Measurements from ENCODE around the gene EYS. TPM values are rescaled to one million over a fixed set of nuclear protein-coding genes. Genes with fewer than 3 reads are reported as not detected.

The EYS gene
- not detected for total RNA-seq

DNA sequence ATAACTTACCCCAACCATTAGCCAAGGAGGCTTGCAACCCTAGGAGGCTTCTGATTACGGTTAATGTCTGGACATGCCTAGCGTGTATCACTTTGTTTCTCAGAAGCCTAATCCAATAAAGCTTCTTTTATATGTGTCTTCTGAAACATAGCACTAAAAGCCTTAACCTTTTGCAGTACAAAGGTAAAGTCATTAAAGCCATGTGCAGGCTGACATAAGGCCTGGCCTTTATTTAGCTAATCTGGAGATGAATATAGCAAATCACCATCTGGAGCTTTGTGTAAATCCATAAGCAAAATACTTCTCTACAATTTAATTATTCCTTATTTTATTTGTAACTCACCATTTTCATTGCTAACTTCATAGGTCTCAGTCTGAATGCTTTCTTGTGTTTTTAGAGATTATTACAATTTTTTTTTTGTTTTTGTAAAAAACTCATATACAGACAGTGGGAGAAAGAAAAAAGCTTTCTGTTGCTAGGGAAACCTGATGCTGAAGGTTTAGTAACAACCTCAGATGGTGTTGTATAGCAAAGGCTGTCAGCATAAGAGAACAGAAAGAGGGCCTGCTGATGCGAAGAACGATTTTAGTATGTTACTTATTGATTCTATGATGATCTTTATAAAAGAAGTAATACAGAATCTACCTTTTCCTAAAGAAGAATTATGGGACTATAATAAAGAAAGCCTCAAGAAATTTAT is at the start of gene EYS:
TSS of gene EYS (minus strand) at position 101 of the 701 bp plus-strand sequence. CDS start 211,816 bp downstream, outside the sequence.
- no peak for DNase-seq

DNA sequence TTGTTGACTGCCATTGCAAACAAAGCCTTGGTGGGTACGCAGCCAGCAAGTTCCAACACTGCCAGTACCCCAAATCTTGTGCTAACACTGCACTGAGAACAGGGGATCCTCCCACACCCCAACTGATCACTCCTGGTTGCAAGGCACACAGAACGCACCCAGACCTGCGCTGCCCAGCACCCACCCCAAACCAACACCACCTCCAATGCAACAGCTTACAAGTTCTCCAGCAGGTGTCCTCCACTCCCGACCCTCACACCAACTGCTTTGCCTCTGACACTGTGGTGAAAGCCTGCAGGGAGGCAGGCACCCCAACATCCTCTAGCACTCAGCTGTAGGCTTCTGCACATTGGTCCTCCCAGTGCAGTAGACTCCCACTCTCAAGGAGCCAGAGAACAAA is 39.3 kb upstream of the EYS start:
- no peak for DNase-seq

DNA sequence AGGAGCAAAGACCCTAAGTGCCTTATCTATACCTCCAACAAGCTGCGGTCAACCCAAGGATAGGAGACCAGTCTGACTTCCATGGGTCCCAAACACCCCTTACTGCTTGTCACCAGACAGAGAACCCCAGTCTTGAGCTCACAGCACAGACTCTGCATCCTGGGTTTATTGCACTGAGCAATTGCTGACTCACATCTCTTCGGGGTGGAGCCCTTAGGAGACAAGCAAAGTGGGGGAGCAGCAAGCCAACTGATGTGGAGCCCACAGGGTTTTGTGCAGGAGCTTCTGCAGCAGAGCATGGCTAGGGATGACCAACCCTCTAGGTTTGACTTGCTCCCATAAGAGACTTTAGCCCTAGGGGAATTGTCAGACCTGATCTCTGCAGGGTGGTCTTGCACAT is 38.6 kb upstream of the EYS start:
- DNase-seq: no peak

DNA sequence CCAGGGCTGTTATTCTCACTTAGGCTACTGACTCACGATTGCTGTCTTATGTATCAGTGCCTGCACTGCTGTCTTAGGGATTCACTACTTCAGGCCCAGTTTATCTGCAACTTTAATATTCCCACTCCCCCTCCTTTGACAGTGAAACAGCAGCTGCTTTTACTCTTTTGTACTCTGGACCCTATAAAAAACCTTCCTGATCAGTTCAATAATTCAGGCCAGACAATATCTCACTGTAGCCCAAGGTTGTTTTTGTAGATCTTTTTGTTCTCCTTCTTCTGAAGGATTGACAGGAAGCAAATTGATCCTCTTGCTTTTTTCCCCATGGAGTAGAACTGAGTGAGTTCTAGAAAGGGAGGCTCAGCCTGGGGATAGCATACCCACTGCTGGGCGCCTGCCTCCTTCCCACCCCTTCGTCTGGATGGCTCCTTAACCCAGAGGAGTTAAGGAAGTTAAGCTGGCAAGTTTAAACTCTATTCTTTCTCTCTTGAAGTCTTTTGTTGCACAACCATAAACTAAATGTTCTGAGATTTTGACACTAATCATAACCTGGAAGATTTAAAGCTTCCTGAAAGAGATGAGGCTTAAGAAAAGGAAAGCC is 22.0 kb upstream of the EYS start:
- no peak for DNase-seq

DNA sequence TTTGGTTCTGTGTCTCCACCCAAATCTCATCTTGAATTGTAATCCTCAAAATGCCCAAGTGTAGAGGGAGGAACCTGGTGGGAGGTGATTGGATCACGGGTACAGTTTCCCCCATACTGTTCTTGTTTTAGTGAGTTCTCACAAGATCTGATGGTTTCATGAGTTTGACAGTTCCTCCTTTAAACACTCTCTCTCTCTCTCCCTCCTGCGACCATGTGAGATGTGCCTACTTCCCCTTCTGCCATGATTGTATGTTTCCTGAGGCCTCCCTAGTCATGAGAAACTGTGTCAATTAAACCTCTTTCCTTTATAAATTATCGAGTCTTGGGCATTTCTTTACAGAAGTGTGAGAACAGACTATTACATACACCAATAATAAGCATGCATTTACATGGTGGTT is 12.1 kb upstream of the EYS start:
- DNase-seq: no peak

DNA sequence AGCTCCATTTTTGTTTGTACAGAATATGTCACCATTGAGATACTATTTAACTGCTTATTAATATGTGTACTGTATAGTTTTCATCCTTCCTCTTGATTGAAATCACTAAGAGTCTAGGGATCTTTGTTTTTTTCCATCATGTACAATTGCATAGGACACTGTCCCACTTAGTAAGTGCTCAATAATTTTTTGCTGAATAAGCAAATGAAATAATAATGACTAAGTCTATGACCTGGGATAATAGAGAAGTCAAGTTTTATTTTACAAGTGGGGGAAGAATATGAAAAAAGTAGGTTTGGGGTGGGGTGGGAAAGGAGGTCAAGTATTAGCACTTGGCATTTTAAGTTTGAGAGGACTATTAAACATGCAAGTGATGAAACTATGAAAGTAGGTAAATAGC is 4.5 kb upstream of the EYS start:
- DNase-seq: no peak

DNA sequence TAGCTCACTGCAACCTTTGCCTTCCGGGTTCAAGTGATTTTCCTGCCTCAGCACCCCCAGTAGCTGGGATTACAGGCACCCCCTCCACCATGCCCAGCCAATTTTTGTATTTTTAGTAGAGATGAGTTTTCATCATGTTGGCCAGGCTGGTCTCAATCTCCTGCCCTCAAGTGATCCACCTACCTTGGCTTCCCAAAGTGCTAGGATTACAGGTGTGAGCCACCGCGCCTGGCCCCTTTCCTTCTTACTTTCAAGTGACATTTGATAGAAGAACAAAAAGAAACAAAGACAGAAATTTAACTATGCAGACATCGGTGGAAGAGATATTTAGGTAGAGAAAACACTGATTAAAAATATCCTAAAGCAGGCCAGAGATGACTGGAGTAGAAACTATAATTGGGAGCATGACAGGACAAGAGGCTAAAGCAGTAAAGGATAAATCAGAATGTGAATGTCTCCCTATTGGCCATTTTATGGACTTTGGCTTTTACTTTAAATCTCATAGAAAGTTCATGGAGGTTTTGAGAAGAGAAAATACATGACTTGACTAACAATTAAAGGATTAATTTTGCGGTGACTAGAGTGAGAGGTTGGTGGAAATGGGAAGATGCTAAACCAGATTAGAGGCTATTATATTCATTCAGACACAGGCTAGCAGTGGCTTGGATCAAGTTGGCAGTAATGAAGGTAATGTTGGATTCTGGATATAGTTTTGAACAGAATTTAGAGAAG is 2.2 kb upstream of the EYS start:
- no peak for DNase-seq

DNA sequence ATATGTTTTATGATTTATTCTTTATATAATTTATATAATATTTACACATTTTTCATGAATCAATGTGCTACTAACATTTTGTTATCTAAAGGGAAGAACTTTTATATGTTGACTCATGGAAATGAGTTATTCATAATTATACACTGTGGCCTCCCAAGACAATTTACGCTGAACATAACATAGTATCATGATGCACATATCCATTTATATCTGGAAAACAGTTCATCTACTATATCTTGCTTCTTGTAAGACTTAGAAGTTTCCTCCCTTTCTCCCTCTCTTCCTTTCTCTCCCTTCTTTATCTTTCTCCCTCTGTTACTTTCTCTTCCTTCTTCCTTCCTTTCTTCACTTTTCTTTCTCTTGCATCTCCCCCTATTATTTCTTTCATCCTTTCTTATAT is 1.1 kb upstream of the EYS start:
- DNase-seq: no peak

DNA sequence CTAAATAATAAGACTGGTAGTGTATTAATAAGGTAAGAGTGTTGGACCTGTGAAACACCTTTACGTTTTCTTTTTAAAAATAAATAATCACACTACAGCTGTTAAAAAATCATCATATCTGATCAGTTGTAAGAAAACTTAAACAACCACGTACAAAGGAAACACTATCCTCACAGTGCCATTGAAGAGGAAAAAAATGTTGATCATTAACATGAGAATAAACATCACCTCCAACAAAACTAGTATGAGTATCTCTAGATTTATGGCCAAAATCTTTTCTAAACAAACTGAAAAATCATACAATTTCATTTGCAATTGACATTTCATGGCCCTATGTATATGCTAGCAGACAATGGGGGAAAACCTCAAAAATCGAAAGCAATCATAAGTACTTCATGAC is 590 bp downstream of the EYS start:
- no peak for DNase-seq

DNA sequence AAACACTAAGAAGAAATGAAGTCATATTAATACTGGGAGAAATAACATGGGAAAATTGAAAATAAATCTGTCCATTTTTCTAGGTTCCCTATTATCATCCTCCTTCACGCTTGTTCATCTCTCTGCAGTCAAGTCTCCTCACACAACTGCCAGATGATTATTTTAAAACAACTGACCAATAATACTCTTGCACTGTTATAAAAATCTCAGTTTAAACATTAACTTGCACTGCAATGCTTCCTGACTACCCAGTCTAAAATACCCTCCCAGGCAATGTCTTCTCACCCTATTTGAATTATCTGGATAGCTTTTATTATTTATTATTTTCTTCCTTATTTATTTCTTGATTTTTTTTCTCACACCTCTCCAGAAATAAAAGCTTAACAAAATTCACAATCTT is 5.7 kb downstream of the EYS start:
- DNase-seq: no peak

DNA sequence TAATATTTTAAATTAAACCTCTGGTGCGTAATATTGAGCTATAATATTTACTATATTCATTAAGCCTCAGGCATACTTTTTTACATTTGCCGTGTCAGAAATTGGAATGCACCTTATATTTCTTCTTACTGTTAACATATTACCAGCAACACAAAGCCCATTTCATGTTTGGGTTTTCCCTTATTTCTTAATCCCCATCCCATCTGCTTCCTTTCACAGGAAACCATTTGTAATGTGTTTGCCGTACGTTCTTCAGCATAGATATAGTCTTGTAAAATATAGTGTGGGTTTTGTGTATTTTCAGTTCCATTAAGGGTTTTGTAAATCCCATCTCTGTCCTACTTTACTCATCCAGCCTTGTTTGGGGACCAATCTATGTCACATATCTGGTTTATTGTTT is 6.5 kb downstream of the EYS start:
- DNase-seq: no peak

DNA sequence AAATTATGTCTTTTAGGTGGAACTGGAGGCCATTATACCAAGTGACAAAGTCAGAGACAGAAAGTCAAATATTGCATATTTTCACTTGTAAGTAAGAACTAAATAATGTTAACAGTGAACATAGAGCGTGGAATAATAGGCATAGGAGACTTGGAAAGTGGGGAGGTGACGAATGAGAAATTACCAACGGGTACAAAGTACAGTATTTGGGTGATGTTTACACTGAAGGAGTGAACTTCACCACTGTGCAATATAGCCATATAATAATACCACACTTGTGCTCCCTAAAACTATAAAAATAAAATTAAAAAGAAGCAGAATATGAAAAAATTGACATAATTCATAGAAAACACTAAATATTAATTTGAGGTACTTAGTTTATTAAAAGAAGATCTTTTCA is 14.9 kb downstream of the EYS start:
- no peak for DNase-seq

DNA sequence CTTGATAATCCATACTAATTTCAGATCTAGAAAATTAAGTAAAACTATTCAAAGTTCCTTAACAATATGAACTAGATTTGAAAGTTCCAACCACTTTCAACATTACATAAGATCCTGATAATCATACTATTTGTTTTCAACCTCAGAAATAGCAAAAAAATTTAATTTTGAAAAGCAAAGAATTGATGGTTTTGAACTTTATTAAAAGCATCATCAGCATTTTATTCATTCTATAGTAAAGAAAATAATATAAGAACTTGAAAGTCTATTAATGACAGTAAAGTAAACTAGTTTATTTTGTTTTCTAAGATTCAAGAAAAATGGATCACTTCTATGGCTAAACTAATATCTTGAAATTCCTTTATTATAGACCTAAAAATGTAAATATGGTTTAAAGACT is 26.8 kb downstream of the EYS start:
- no peak for DNase-seq

DNA sequence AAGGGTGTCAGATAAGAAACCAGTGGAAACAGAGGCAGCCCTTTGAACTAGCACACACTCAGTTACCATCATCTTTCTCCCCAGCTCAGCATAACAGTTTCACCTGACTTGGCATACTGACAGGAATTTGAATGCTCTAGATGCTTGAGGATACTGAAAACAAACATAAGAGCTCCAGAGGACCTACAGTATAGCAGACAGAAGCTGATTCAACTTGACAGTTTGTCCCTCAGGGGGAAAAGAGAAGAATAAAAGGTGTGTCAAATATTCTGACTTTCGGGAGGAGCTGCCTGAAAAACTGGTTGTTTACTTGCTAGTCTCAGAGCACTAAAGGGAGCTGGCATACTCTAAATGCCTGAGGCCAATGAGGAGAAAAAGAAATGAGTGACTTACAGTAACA is 35.1 kb downstream of the EYS start:
- DNase-seq: no peak

DNA sequence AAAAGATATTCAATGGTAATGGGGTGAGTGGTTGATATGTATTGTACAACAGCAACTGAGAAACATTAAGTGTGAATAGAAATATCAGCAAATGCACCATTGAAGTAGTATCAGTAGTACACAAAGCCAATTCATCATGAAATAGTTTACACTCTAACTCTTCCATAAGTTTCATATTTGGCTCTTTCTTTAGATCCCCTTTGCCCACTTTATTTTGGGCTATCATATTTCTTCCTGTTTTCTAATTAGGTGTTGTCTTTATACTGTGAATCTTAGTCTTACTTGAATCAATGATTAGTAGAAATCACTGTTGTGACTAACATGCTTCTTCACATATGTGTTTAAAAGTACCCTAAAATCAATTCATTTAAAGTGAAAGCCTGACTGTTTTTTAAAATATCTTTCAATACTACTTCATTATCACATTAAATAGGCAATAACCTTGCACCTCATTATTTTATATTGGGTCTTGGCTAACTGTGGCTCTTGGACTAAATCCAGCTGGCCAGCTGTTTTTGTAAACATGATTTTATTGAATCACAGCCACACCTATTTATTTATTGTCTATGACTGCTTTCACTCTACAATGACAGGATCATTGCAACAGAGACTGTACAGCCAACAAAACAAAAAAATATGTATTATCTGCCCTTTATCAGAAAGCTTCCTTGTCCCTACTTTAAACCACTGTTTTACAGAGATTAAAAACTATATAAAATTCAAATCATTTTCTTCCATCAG is 38.9 kb downstream of the EYS start:
- no peak for DNase-seq

DNA sequence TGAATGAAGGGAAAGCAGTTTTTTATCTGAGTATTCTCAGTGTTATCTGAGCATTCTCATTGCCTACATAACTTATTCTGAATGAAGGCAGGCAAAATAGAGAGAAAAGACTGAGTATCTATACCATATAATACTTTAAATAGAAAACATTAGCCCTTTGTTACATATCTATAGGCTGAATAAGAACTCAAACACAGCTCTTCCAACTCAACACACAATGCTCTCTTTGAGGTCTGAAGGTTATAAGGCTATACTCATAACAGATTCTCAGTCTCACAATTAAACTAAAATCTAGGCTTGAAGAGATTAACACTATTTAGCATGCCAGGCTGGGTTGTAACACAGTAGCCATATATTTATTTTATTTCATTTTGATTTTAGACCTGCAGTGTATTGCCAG is 56.9 kb downstream of the EYS start:
- no peak for DNase-seq

DNA sequence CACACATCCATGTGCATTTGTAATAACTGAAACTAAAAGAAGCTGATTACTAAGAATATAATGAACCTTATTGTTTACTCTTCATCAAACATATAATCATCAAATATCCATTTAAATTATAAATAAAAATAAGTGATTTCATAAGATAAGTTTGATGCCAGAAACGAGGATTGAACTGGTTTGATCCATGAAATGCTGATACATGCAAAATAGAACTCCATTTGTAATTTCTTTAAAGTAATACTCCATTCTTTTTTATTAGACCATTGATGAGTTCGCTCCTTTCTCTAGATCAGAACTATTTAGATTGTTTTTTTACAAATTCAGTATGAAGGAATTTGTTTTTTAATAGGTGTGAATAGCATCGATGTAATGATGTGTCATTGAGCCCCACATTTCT is 57.6 kb downstream of the EYS start:
- DNase-seq: no peak

DNA sequence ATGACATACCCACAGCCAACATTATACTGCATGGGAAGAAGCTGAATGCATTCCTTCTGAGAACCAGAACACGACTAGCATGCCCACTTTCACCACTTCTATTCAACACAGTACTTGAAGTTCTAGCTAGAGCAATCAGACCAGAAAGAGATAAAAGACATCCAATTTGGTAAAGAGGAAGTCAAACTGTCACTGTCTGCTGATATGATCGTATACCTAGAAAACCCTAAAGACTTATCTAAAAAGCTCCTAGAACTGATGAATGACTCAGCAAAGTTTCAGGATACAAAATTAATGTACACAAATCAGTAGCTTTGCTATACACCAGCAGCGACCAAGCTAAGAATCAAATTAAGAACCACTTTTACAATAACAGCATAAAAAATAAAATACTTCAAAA is 60.5 kb downstream of the EYS start:
- no peak for DNase-seq

DNA sequence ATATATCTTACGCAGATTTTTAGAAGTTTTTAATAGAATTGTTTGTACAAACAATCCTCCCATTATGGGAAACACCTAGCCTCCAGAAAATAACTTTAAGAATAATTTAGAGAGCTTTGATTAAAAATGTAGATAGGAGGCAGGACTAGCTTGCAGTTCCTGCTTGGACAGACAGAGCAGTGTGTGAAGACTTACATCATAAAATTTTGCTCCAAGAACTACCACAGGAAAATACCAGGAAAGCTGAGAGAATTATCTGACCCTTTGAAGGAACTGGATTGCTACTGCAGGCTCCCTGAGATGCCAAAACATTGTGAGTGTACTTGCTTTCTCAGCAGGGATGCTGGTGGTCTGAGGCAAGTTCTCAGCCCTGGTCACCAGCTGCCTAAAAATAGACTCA is 64.2 kb downstream of the EYS start:
- no peak for DNase-seq

DNA sequence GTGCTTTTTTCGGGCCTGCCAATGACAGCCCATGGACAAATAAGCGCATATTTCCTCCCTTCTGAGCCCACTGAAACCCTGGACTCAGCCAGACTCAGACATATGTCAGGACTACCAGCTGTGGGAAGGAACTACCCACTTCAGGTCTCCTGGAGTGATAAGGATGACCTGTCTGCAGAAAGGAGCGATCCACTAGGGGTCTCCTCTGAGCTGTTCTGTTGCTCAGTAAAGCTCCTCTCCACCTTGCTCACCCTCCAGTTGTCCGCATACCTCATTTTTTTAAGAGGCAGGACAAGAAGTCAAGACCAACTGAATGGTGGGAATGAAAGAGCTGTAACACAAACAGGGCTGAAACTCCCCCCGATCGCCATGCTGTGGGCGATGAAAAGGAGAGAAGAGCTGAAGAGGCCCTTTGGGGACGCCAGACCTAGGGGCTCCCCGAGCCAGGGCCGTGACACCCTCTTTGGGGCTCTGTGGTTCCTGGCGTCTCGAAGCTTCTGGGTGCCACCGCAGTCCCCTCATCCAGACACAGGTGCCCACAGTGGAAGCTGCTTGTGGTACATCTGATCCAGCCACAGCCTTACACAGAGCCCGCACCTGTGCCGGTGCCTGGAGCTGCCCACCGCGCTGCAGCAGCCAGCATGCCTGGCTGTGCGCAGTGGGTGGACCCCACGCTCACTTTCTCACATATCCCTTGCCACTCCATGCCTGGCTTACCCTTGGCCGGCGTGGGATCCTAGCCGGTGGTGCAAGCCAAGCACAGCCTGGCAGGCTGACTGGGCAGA is 68.8 kb downstream of the EYS start:
- DNase-seq: no peak

DNA sequence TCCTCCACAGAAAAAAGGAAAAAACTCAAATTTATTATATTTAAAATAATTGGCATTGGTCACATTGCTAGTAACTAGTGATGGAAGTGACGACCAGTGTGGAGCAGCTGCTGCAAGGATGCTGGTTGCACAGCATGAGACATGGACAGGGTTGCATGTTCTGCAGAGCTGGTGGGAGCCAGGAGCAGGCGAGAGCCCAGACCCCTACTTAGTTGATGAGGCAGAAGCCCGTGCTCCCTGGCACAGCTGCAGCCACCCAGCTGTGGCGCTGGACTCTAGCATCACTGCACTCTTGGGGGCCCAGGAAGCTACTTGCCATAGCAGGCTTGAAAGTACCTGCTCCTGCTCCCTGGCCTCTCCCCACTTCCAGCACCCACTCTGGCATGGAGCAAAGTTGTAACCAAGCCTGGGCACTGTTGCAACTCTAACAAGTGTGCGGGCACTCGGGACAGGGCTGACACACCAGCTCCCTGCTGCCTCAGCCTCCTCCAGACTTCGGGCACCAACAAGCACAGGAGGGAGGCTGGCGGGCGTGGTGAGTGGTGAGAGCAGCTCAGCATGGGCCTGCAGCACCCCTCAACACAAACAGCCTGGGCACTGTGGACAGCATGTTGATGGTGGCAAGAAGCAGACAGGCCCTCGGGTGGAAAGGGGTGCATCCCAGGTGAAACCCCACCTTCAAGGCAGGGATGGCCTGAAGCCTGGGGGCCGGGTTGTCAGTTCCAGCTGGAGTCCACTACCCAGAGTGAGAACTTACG is 69.6 kb downstream of the EYS start:
- no peak for DNase-seq

DNA sequence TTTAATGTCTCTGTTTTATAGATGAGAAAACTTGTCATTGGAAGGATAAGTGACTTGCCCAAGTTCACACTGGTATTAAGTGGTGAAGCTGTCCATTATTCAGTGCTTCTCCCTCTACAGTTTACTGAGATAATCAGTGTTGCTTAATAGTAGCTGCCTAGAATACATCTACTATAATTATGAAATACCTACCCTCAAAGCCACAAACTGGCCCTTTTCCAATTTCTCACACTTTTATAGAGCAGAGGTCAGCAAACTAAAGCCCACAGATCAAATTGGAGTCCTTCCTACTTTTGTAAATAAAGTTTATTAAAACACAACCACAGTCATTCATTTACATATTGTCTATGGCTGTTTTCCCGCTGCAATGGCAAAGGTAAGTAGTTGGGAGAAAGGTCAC is 73.5 kb downstream of the EYS start:
- DNase-seq: no peak
